Stomach (tissue), 4 donors: Measurements from ENCODE around the gene STUM.

Source experiments
- CTCF ChIP-seq, 7 experiments: fragments of 450-650 bp in 4 of 7; fragments of 200-600 bp in 3 of 7; sonication (generic) in 3 of 7; IDR thresholded peaks; one replicate each; pipeline ENCODE4 v1.5.1; 2016 to 2019; ENCODE audit warnings: antibody characterized with exemption in 7 of 7, control low read depth in 2 of 7, mild to moderate bottlenecking in 1 of 7
- POLR2A ChIP-seq, 4 donors: fragments of 450-650 bp; IDR thresholded peaks; one replicate each; pipeline ENCODE4 v1.6.1; 2016; ENCODE audit warnings: antibody characterized with exemption in 4 of 4, control low read depth in 2 of 4, mild to moderate bottlenecking in 1 of 4, moderate library complexity in 1 of 4

GRCh38 chr1:226566760-226567159, 18.2 kb downstream of the STUM start:
- TF ChIP-seq CTCF (IDR thresholded peaks at IDR 0.05) (no peak), POLR2A (IDR thresholded peaks at IDR 0.05) (no peak)
